GM19023 (cell line): ENCODE data around the gene POLR2C.

Source experiments
- ATAC-seq: cut with Tn5 transposase; IDR thresholded peaks from one replicate; pipeline ENCODE4 v1.9.1; 2021; ENCODE audit warnings: mild to moderate bottlenecking, moderate library complexity; ENCODE audit not compliant: unreplicated experiment

Gene POLR2C

DNA sequence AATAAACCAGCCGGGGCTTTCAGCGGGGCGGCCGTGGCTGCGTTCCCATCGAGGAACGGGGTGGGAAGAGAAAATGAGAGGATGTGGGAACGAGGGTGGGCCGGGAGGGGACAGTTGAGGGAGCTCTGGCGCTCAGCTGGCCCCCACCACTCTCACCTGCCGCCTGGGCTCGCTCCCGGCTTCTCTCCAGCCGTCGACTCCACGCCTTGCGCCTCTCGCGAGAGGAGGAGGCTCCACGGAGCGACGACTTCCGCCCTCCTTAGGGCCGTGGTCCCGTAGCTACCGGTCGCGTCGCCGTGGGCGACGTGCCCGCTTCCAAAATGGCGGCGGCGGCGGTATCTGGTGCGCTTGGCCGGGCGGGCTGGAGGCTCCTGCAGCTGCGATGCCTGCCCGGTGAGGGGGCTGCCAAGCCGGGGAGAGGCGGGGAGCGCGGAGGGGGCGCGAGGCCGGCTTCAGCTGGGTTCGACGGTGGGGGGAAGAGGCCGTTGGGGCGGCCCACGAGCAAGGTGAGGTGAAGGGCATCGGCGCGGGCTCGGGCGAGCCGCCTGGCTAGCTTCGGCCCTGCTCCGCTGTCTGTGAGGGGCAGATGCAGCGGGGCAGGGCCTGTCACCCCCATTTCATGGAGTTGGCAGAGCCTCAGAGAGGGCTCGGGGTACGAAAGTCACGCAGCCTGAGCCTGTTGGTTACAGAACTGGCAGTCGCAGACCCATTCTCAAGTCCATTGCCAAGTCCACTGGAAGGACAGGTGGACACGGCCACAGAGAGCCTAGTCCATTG lies 15.1 kb upstream of the POLR2C start, which contains the start of the genes CIAPIN1 and COQ9:
CIAPIN1 (minus strand) TSS at position 200 of the 777 bp plus-strand sequence. CDS start 6,457 bp downstream, outside the sequence.
COQ9 (plus strand) TSS at position 294 of the 777 bp plus-strand sequence; CDS start at position 321, 27 bp downstream.
- peak; percentile 99 for ATAC-seq

DNA sequence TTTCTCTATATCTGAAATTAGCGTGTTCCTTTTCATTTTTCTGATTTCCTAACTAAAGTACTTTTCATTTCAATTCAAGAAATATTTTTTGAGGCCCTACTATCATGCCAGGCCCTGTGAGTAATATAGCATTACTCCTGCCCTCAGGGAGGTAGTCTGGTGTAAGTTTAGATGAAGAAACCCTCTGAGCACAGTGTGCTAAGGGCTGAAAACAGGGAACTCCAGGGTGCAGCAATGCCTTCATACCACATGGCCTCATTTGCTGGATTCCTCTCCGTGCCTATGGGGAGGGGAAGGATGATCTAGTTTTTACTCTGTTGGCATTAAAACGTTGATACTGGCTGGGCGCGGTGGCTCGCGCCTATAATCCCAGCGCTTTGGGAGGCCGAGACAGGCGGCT lies 10.5 kb upstream of the POLR2C start:
- ATAC-seq: no peak

DNA sequence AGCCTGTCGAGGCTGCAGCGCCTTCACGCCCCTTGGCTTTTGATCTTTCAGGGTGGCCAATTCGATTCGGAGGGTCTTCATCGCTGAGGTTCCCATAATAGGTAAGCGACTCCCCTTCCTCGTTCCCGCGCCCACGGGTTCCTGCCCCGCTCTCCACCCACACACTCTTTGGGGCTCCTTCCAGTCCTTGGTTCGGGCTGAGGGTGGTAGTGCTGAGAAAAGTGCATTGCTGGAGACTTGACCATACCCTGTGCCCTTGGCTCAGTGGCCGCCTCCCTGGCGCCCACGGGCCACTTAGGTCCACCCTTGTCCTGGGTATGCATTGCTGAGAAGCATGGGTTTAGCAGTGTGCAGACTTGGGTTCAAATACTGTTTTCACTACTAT lies 491 bp downstream of the POLR2C start:
- ATAC-seq: no peak

- ATAC-seq: no peak
Measured at GRCh38 chr16:57464523-57464922, 2.0 kb downstream of the POLR2C start.

GRCh38 chr16:57468346-57468745 lies 5.9 kb downstream of the POLR2C start:
- ATAC-seq: no peak

- no peak for ATAC-seq
Measured at GRCh38 chr16:57469046-57469445, 6.6 kb downstream of the POLR2C start.

DNA sequence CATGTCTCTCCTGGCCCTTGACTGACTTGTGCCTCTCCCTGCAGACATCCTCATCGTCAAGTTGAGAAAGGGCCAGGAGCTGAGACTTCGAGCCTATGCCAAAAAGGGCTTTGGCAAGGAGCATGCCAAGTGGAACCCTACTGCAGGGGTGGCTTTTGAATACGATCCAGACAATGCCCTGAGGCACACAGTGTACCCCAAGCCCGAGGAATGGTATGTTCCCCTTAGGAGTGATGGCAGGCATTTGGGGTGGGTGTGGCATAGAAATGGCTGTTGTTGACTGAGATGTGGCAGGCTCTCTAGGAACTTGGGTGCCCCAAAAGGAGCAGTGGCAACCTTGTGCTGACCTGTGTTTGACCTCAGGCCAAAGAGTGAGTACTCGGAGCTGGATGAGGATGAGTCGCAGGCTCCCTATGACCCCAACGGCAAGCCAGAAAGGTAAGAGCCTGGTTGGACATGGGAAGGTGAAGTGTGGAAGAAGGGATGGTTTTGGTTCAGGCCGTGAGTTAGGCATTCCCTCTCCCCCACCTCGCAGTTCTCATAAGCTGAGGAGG lies 7.5 kb downstream of the POLR2C start:
- no peak for ATAC-seq

GRCh38 chr16:57470711-57471110 lies 8.2 kb downstream of the POLR2C start:
- no peak for ATAC-seq

DNA sequence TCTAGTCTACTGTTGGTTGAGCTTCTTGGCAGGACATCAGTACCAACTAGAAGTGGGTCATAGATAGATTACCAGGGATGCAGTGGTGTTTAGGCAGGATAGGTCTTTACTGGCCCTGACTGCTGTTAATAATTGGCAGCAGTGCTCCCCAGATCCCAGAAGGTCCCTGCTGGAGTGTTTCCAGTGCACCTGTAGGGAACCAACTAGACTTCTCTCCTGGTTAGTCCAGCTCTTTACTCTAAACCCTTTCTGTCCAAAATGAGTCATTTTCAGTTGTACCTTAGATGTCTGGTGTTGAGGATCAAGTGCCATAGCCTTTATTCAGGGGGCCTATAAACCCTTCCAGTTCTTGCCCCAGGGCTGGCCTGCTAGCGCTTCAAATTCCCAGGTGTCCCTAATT lies 8.7 kb downstream of the POLR2C start:
- ATAC-seq: no peak

GRCh38 chr16:57471852-57472664 lies 9.6 kb downstream of the POLR2C start:
- no peak for ATAC-seq

DNA sequence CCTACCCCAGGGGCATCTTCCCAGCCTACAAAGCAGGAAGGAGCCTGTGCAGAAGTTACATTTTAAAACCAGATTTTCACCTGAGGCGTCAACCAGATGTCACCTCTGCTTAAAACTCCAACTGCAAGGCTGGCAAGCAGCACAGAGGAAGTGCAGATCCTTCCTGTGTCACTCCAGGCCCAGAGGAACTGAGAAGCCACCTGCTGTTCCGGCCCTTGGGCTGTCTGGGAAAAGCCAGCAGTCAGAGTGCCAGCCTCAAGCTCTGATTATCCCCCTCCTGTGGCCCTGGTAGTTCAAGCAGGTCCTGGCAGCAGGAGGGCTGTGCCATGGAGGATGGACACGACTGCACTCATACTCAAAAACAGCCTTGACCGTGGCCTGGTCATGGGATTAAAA lies 10.2 kb downstream of the POLR2C start:
- no peak for ATAC-seq

GRCh38 chr16:57473176-57473840 lies 10.8 kb downstream of the POLR2C start:
- no peak for ATAC-seq

DNA sequence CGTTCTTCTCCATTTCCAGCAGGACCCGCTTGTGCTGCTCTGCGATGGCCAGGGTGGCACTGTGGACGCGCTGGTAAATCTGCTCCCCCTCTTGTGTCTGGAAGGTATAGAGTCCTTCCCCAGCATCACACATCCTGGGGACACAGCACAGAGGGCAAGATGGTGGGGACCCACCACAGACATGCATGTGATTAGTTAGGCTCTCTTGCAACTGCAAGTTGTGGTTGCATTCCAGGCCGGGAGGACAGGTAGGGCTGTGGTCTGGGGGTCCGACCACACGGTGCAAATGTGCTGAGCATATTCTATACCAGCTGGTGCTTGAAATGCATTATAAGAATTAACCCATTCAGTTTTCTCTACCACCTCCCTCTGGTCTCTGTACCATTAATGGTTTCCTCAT lies 11.4 kb downstream of the POLR2C start:
- no peak for ATAC-seq

DNA sequence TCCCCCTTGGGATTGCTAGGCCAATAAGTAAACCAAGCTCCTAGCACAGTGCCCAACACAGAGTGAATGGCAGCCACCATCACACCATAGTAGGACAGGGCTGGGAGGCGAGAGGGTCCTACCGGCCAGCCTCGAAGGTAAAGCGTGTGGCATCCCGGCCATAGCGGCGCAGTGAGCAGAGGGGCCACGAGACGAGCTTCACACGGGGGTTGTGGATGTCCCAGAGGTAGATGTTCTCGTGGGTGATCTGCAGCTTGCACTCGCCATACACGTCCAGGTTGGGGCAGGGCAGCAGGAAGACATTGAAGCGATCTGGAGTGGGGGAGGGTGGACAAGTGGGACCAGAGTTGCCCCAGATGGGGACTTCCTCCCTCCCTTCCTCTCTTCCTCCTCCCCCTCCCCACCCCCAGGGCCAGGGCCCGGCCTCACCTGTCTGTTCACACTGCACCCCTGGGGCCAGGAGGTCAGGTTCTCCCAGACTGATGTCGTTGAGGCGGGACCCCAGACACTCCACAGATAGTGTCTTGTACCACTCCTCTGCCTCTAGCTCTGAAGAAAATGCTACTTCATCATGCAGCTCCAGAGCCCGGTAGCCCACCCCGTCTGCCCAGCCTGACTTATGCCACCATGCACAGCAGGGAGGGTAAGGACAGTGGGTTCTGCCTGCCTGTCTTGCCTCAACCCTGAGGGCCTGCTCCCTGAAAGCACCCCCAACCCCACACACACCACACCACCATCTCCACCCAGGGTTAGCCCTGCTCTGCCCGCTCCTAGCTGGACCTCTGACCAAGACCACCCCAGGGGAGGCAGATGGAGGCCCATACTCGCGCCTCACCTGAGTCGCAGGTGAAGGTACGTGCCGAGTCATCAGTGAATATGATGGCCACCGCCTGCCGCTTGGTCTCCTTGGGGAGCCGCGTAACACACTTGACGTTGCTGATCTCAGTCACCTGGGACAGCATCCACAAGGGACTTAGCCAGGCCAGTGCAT lies 12.5 kb downstream of the POLR2C start:
- ATAC-seq: no peak

- ATAC-seq: peak; percentile 87
Measured at GRCh38 chr16:57475711-57476339, 13.3 kb downstream of the POLR2C start.

GRCh38 chr16:57476546-57477410 lies 14.3 kb downstream of the POLR2C start:
- ATAC-seq: no peak

- ATAC-seq: no peak
Measured at GRCh38 chr16:57477531-57478202, 15.2 kb downstream of the POLR2C start.
